Measurements from ENCODE around the gene FOXG1. TPM values are rescaled to one million over a fixed set of nuclear protein-coding genes. Genes with fewer than 3 reads are reported as not detected.

Gene FOXG1
- total RNA-seq, 1 donor from 2014 or later = not detected

- H3K27ac ChIP-seq = no peak overlapping the region
- no peaks in the 10 kb centered on the region for H3K36me3 ChIP-seq
- no peaks in the 10 kb centered on the region for H3K9me3 ChIP-seq
- H3K27me3 ChIP-seq = no peaks in the 10 kb centered on the region
- DNase-seq (ENCODE audit: extremely low spot score in 2 of 2) = no peak
- intact Hi-C loops (cut with DNase I) = no loop called here
- H3K4me3 ChIP-seq = peak overlapping the region; percentile 21 to 28
- peaks cover 9% of the 10 kb centered on the region for H3K4me1 ChIP-seq
- TF ChIP-seq POLR2A (IDR thresholded peaks at IDR 0.05) (no peak), POLR2AphosphoS5 (IDR thresholded peaks at IDR 0.05; ENCODE audit: insufficient read depth in 1 of 2, low read depth in 1 of 2) (no peak)
These were observed 18.7 kb downstream of the FOXG1 start for GRCh38 chr14:28785096-28785952.

GRCh38 chr14:28807518-28807917, 40.9 kb downstream of the FOXG1 start:
- H3K27me3 ChIP-seq = no peaks in the 10 kb centered on the region
- no peak overlapping the region for H3K4me3 ChIP-seq
- TF ChIP-seq POLR2AphosphoS5 (IDR thresholded peaks at IDR 0.05; ENCODE audit: insufficient read depth in 1 of 2, low read depth in 1 of 2) (no peak), CTCF (IDR thresholded peaks at IDR 0.05) (no peak), POLR2A (IDR thresholded peaks at IDR 0.05) (no peak)
- H3K9me3 ChIP-seq = no peaks in the 10 kb centered on the region
- H3K36me3 ChIP-seq = no peaks in the 10 kb centered on the region
- DNase-seq (ENCODE audit: extremely low spot score in 2 of 2) = no peak
- intact Hi-C loops (cut with DNase I) = no loop called here
- H3K4me1 ChIP-seq = no peaks in the 10 kb centered on the region
- no peak overlapping the region for H3K27ac ChIP-seq

GRCh38 chr14:28813810-28814209, 47.2 kb downstream of the FOXG1 start:
- Histone ChIP-seq H3K27me3 (no peaks in the 10 kb centered on the region), H3K27ac (no peak overlapping the region), H3K4me3 (no peak overlapping the region), H3K4me1 (no peaks in the 10 kb centered on the region), H3K9me3 (no peaks in the 10 kb centered on the region), H3K36me3 (no peaks in the 10 kb centered on the region)
- TF ChIP-seq POLR2A (IDR thresholded peaks at IDR 0.05) (no peak), POLR2AphosphoS5 (IDR thresholded peaks at IDR 0.05; ENCODE audit: insufficient read depth in 1 of 2, low read depth in 1 of 2) (no peak), CTCF (IDR thresholded peaks at IDR 0.05) (no peak)
- intact Hi-C loops (cut with DNase I) = no loop called here
- DNase-seq (ENCODE audit: extremely low spot score in 2 of 2) = no peak

Data from vagina (tissue), 2 donors.